HG03520 (cell line): Measurements from ENCODE around the gene EIF5B.
"Not testable (repeated sequence)": the region's sequence is repeated elsewhere in the genome, so short reads cannot be mapped to it uniquely, and the experiment has no call there.

Experiments
- ATAC-seq: cut with Tn5 transposase; IDR thresholded peaks from one replicate; pipeline ENCODE4 v1.9.1; 2021; ENCODE audit warnings: mild to moderate bottlenecking, moderate library complexity; ENCODE audit not compliant: unreplicated experiment

The EIF5B gene

DNA sequence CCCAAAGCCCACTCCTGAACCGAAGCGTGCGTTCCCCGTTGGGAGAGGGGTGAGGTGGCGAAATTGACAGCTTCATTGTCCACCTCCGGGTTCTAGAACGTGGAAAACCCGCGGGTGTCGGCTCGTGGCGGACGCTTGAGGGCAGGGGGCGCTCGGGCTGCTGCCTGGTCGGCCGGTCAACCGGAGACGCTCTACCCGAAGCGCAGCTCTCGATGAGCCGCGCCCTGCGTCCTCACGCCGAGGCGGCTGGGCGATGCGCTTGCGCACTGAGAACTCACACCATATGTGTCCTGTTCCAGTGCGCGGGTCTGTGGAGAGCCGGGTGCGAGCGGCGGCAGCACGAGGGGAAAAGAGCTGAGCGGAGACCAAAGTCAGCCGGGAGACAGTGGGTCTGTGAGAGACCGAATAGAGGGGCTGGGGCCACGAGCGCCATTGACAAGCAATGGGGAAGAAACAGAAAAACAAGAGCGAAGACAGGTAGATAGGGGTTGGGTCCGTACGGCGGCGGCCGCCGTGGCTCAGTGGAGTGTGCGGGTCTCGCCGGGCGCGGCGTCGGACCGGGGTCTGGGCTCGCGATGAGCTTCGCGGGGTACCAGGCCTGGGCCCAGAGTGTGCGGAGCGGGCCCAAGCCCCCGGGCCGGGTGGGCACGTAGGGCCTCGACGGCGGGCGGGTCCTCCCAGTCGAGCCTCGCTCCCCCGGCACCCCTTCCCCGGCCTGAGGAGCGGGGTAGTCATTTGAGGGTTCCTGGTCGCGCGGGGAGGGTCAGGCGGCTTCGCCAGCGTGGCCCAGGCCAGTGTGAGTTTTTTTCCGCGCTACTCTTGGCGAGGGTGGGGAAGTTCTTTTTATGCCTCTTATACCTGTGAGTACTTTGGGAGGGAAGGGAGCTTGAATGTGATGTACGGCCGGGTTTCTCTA, at the start of gene EIF5B:
TSS of gene EIF5B (plus strand) at position 277 of the 916 bp plus-strand sequence. CDS start at position 443, 166 bp downstream.
- peak; percentile 51 for ATAC-seq

GRCh38 chr2:99297994-99298393, 39.2 kb upstream of the EIF5B start:
- no peak for ATAC-seq

DNA sequence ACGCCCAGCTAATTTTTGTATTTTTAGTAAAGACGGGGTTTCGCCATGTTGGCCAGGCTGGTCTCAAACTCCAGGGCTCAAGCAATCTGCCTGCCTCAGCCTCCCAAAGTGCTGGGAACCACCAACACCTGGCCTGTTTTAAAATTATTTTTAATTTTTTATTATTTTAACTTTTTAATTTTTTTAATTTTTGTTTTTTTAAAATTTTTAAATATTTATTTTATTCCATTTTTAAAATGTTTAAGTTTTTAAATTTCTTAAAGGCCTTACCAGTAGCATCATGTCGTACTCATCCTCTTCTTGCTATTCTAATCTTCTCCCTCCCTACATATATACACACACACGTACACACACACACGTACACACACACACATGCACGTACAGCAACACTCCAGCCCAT, 37.6 kb upstream of the EIF5B start:
- no peak for ATAC-seq

GRCh38 chr2:99301097-99301496, 36.1 kb upstream of the EIF5B start, which contains the start of gene LYG1:
LYG1 (minus strand) TSS chr2:99301197; CDS start chr2:99295670, 5,527 bp downstream.
- ATAC-seq, result not testable (repeated sequence)

DNA sequence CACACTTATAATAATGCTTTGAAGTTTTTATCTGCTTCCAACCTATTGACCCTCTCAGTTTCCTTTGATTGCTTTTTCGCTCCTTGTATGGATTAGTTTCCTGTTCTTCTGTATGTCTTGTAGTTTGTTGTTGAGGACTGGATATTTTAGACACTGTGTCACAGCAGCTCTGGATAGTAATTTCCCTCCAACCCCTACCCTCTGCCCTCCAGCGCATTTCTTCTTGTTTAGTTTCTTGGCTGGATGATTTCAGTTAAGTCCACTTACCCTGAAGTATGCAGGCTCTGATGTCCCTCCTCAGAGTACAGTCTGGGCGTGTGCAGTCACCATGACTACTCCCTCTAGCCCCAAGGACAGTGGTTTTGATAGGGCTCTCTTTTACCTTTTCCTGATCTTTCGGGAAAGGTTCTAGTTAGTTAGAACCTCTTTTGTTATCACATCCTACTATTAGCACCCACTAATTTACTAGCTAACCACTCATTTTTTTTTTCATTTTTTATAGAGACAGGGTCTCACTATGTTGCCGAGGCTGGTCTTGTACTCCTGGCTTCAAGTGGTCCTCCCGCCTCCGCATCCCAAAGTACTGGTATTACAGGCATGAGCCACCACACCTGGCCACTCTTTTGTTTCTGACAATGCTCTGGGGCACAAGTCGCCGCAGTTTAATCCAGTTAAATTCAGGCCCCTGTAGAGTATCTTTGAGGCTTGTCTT, 19.9 kb upstream of the EIF5B start:
- ATAC-seq, result no peak

- not testable (repeated sequence) for ATAC-seq
These were observed 19.4 kb upstream of the EIF5B start for GRCh38 chr2:99317873-99318200.

DNA sequence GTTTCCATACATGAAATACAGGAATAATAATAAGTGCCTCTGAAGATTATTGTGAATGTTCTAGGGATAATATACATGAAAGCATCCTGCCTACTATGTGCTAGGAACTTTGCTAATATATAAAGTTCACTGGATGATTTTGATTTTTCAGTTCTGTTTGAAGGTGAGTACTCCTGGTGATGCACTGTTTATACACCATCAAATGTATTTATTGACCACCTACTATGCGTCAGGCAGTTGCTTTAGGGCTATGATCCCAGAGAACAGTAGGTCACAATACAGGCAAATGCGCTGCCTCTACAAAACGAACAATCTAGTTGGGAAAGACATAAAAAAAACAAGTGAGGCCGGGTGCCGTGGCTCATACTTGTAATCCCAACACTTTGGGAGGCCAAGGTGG, 11.8 kb upstream of the EIF5B start:
- ATAC-seq, result no peak

- ATAC-seq, result peak; percentile 67
These were observed 1.0 kb upstream of the EIF5B start, which contains the start of gene TXNDC9 for GRCh38 chr2:99335911-99336803. TXNDC9 (minus strand) TSS chr2:99336333; CDS start chr2:99333210, 3,123 bp downstream.

DNA sequence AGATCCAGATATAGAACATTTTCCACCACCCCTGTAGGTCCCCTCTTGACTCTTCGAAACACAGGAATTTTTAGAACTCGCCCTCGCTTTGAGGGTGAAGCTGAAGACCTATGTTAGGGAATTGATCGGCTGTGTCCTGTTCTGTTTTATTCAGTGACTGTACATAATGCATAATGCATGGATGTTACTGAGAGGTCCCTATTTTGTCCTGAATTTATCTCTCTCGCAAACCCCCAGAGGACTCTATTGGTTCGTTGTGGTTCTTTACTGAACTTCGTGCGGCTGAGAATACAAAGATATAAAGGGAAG, 431 bp upstream of the EIF5B start:
- ATAC-seq, result peak; percentile 3

DNA sequence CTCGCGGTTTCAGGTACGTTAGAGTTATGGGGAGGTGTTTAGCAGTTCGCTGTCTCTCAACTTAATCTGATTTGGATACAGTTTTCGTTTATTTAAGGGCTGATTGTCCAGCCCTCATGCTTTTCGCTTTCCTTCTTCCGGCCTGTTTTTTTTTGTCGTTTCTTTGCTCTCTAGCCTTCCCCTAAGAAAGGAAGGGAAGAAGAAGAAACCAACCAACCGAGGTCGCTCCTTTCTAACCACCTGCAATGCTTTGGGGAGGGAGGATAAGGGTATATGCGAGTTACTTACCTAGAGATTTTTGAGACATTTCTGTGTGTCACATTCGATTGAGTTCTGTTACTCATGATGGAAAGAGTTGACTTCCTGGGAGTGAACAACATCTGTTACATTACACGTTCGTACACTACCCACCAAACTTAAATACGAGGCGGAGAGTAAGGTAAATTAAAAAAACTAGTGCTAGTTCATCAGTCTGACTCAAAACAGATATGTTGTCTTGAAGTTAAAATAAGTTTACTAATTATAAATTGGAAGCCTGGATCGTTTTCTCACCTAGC, 918 bp downstream of the EIF5B start:
- ATAC-seq, result no peak

DNA sequence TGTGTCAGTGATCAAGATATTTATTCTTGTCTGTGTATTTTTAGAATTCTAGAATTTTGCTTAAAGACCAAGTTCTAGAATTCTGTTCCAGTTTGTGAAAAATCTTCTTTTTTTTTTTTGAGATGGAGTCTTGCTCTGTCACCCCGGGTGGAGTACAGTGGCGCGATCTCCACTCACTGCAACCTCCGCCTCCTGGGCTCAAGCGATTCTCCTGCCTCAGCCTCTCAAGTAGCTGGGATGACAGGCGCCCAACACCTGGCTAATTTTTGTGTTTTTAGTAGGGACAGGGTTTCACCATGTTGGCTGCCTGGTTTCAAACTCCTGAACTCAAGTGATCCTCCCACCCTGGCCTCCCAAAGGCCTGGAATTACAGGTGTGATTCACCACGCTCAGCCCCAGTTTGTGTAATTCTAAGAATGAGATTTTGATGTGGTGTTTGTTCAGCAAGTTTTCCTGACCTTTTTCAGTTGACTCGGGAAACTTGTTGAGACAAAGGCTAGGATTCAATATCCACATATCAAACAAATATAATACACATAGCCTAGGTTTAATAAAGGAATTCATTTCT, 3.6 kb downstream of the EIF5B start:
- no peak for ATAC-seq

- no peak for ATAC-seq
These were observed 5.3 kb downstream of the EIF5B start for GRCh38 chr2:99342536-99342935.

- ATAC-seq, result not testable (repeated sequence)
These were observed 8.3 kb downstream of the EIF5B start for GRCh38 chr2:99345446-99345845.

DNA sequence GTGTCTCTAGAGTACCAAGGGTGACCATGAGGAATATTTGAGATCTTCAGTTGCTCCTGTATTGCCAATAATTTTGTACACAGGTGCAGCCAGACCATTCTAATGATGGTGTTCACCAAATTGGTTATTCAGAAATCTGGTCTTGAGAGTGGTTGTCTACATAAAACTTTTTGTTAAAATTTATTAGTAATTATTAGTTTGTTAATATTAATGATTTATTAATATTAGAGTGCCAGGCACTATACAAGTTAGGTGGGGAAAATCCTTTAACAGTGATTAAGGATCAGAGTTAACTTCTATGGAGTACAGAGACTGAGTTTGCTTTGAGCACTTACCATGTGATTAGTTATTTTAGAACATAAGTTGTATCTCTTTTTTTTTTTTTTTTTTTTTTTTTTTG, 9.0 kb downstream of the EIF5B start:
- ATAC-seq, result no peak

GRCh38 chr2:99348173-99348572, 11.0 kb downstream of the EIF5B start:
- ATAC-seq, result no peak

DNA sequence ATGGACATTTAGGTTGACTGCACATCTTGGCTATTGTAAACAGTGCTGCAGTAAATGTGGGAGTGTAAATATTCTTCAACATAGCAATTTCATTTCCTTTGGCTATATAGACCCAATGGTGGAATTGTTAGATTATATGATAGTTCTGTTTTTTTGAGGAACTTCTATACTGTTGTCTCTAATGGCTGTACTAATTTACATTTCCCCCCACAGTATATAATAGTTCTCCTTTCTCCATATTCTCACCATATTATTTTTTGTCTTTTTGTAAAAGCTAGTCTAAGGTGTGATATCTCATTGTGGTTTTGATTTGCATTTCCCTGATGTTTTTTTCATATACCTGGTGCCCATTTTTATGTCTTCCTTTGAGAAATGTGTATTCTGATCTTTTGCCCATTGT, 13.0 kb downstream of the EIF5B start:
- no peak for ATAC-seq

GRCh38 chr2:99354070-99354469, 16.9 kb downstream of the EIF5B start:
- ATAC-seq, result no peak

DNA sequence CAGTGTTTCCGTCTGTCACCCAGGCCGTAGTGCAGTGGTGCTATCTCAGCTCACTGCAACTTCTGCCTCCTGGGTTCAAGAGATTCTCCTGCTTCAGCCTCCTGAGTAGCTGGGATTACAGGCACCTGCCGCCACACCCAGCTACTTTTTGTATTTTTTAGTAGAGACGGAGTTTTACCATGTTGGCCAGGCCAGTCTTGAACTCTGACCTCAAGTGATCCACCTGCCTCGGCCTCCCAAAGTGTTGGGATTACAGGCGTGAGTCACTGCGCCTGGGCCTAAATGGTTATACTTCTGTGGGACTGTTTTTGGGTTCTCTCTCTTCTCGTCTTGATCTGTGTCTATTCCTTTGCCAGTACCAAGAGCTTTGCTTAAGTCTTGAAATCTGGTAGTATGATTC, 17.6 kb downstream of the EIF5B start:
- not testable (repeated sequence) for ATAC-seq

GRCh38 chr2:99356853-99357252, 19.7 kb downstream of the EIF5B start:
- peak; percentile 46 for ATAC-seq

GRCh38 chr2:99365661-99366060, 28.5 kb downstream of the EIF5B start:
- no peak for ATAC-seq
